HEK293 (cell line): ENCODE data around the gene SLC2A9.

Experiments
- CTCF ChIA-PET: fragments of 350-600 bp; formaldehyde crosslinking; extraction: SDS; loops from one replicate; lab custom pipeline; 2021; ENCODE audit warnings: antibody characterized with exemption; lab: Yijun Ruan, JAX
- POLR2A ChIA-PET: fragments of 300-600 bp; formaldehyde crosslinking; extraction: SDS; loops from one replicate; lab custom pipeline; 2020; ENCODE audit warnings: antibody characterized with exemption, inconsistent platforms; lab: Yijun Ruan, JAX
- H3K27ac ChIP-seq: fragments of 200-500 bp; sonication (Bioruptor generic); 2 replicates; pipeline ENCODE4 v1.5.1; 2014; ENCODE audit warnings: low read depth, low read length, control low read depth, inconsistent platforms; ENCODE audit errors: extremely low read depth
- H3K36me3 ChIP-seq, 2 experiments: fragments of 200-500 bp in 1 of 2; sonication (Bioruptor generic) in 1 of 2; 1 replicate in 1 of 2; 2 replicates in 1 of 2; pipeline ENCODE4 v1.5.1; 2014 to 2017; ENCODE audit warnings: inconsistent platforms in 2 of 2, low read length in 2 of 2; ENCODE audit not compliant: control insufficient read depth in 2 of 2, insufficient read depth in 1 of 2
- H3K4me1 ChIP-seq: fragments of 200-500 bp; sonication (Bioruptor generic); 2 replicates; pipeline ENCODE4 v1.5.1; 2014; ENCODE audit warnings: mild to moderate bottlenecking, low read length, inconsistent platforms; ENCODE audit not compliant: control insufficient read depth, insufficient read depth
- H3K4me3 ChIP-seq: 2 replicates; pipeline ENCODE4 v1.5.1; 2011; ENCODE audit warnings: low read depth, mild to moderate bottlenecking, control low read depth, low read length, moderate library complexity
- H3K9me3 ChIP-seq: fragments of 200-500 bp; sonication (Bioruptor generic); 2 replicates; pipeline ENCODE4 v1.5.1; 2014; ENCODE audit warnings: low read depth, low read length, inconsistent platforms; ENCODE audit not compliant: control insufficient read depth, insufficient read depth
- BCL11A ChIP-seq: fragments of 450-650 bp; formaldehyde crosslinking; IDR thresholded peaks from 2 replicates; pipeline ENCODE4 v1.5.1; 2016; ENCODE audit warnings: low read depth, missing biosample characterization, missing genetic modification characterization
- GLI2 ChIP-seq: fragments of 450-650 bp; formaldehyde crosslinking; IDR thresholded peaks from 2 replicates; pipeline ENCODE4; 2017; ENCODE audit warnings: missing biosample characterization, missing genetic modification characterization, low read depth, borderline replicate concordance
- GLIS2 ChIP-seq: fragments of 450-650 bp; formaldehyde crosslinking; IDR thresholded peaks from 2 replicates; pipeline ENCODE4 v1.5.1; 2016; ENCODE audit warnings: missing biosample characterization, missing genetic modification characterization
- KLF10 ChIP-seq: fragments of 450-650 bp; IDR thresholded peaks from 2 replicates; pipeline ENCODE4 v1.5.1; 2018; ENCODE audit warnings: missing biosample characterization, mild to moderate bottlenecking, missing genetic modification characterization
- KLF7 ChIP-seq: fragments of 450-650 bp; formaldehyde crosslinking; IDR thresholded peaks from 2 replicates; pipeline ENCODE4 v1.5.1; 2016; ENCODE audit warnings: missing biosample characterization, missing genetic modification characterization, borderline replicate concordance
- KLF8 ChIP-seq: fragments of 450-650 bp; formaldehyde crosslinking; IDR thresholded peaks from 2 replicates; pipeline ENCODE4 v1.5.1; 2016; ENCODE audit warnings: missing biosample characterization, missing genetic modification characterization
- MZF1 ChIP-seq: fragments of 450-650 bp; formaldehyde crosslinking; IDR thresholded peaks from 2 replicates; pipeline ENCODE4 v1.5.1; 2017; ENCODE audit warnings: missing biosample characterization, missing genetic modification characterization, borderline replicate concordance
- TCF7L2 ChIP-seq: IDR thresholded peaks from 2 replicates; pipeline ENCODE4 v1.6.1; 2011; ENCODE audit warnings: low read depth, mild to moderate bottlenecking, inconsistent platforms, low read length, moderate library complexity, borderline replicate concordance
- ZBTB11 ChIP-seq: fragments of 450-650 bp; formaldehyde crosslinking; conservative IDR thresholded peaks from 2 replicates; pipeline ENCODE4 v1.5.1; 2016; ENCODE audit warnings: low read depth, missing biosample characterization, missing genetic modification characterization
- ZBTB21 ChIP-seq: fragments of 450-650 bp; formaldehyde crosslinking; IDR thresholded peaks from 2 replicates; pipeline ENCODE4 v1.5.1; 2017; ENCODE audit warnings: missing biosample characterization, missing genetic modification characterization
- ZBTB6 ChIP-seq: fragments of 450-650 bp; formaldehyde crosslinking; IDR thresholded peaks from 2 replicates; pipeline ENCODE4 v1.5.1; 2017; ENCODE audit warnings: missing biosample characterization, missing genetic modification characterization
- ZNF157 ChIP-seq: fragments of 450-650 bp; formaldehyde crosslinking; IDR thresholded peaks from 2 replicates; pipeline ENCODE4 v1.5.1; 2016; ENCODE audit warnings: missing biosample characterization, missing genetic modification characterization
- ZNF169 ChIP-seq: fragments of 450-650 bp; formaldehyde crosslinking; IDR thresholded peaks from 2 replicates; pipeline ENCODE4 v1.5.1; 2016; ENCODE audit warnings: missing biosample characterization, missing genetic modification characterization
- ZNF184 ChIP-seq: fragments of 450-650 bp; IDR thresholded peaks from 2 replicates; pipeline ENCODE4 v1.5.1; 2018; ENCODE audit warnings: missing biosample characterization, mild to moderate bottlenecking, missing genetic modification characterization
- ZNF19 ChIP-seq: fragments of 450-650 bp; formaldehyde crosslinking; IDR thresholded peaks from 2 replicates; pipeline ENCODE4; 2016; ENCODE audit warnings: missing biosample characterization, missing genetic modification characterization, low read depth
- ZNF2 ChIP-seq: fragments of 450-650 bp; formaldehyde crosslinking; IDR thresholded peaks from 2 replicates; pipeline ENCODE4 v1.5.1; 2016; ENCODE audit warnings: missing biosample characterization, missing genetic modification characterization
- ZNF335 ChIP-seq: fragments of 450-650 bp; formaldehyde crosslinking; conservative IDR thresholded peaks from 2 replicates; pipeline ENCODE4 v1.5.1; 2016; ENCODE audit warnings: missing biosample characterization, missing genetic modification characterization
- ZNF48 ChIP-seq: fragments of 450-650 bp; formaldehyde crosslinking; IDR thresholded peaks from 2 replicates; pipeline ENCODE4 v1.5.1; 2016; ENCODE audit warnings: missing biosample characterization, missing genetic modification characterization
- ZNF560 ChIP-seq: fragments of 450-650 bp; formaldehyde crosslinking; IDR thresholded peaks from 2 replicates; pipeline ENCODE4 v1.5.1; 2017; ENCODE audit warnings: missing biosample characterization, missing genetic modification characterization, borderline replicate concordance
- ZNF610 ChIP-seq: fragments of 450-650 bp; formaldehyde crosslinking; IDR thresholded peaks from 2 replicates; pipeline ENCODE4 v1.5.1; 2016; ENCODE audit warnings: missing biosample characterization, missing genetic modification characterization, borderline replicate concordance
- ZNF623 ChIP-seq: fragments of 450-650 bp; formaldehyde crosslinking; IDR thresholded peaks from 2 replicates; pipeline ENCODE4 v1.5.1; 2016; ENCODE audit warnings: missing biosample characterization, missing genetic modification characterization
- ZNF658 ChIP-seq: fragments of 450-650 bp; formaldehyde crosslinking; IDR thresholded peaks from 2 replicates; pipeline ENCODE4; 2016; ENCODE audit warnings: missing biosample characterization, missing genetic modification characterization
- ZNF692 ChIP-seq: fragments of 450-650 bp; formaldehyde crosslinking; IDR thresholded peaks from 2 replicates; pipeline ENCODE4 v1.5.1; 2016; ENCODE audit warnings: missing biosample characterization, missing genetic modification characterization
- ZNF776 ChIP-seq: fragments of 450-650 bp; formaldehyde crosslinking; IDR thresholded peaks from 2 replicates; pipeline ENCODE4 v1.5.0; 2017; ENCODE audit warnings: missing biosample characterization, missing genetic modification characterization, borderline replicate concordance
- ZSCAN5A ChIP-seq: fragments of 450-650 bp; formaldehyde crosslinking; IDR thresholded peaks from 2 replicates; pipeline ENCODE4 v1.5.1; 2016; ENCODE audit warnings: missing biosample characterization, missing genetic modification characterization

SLC2A9 gene

GRCh38 chr4:9953089-9953488 is 68.2 kb downstream of the SLC2A9 start (continued):
- no peak for TF ChIP-seq ZBTB6 (tag by site-specific recombination)
- TF ChIP-seq ZNF2 = no peak
- no peak for TF ChIP-seq ZNF335
- TF ChIP-seq KLF8 (tag by site-specific recombination) = no peak
- TF ChIP-seq ZBTB21 = no peak
- TF ChIP-seq ZBTB11 (tag by site-specific recombination) = no peak
- TF ChIP-seq GLI2 = no peak
- TF ChIP-seq ZSCAN5A (tag by site-specific recombination) = no peak
- TF ChIP-seq, all 188 proteins: peak for 0

- no peaks in the 10 kb centered on the region for H3K9me3 ChIP-seq
- TF ChIP-seq ZNF610 (no peak), TCF7L2 (no peak), ZNF184 (no peak), ZNF776 (tag by site-specific recombination) (no peak), KLF7 (tag by site-specific recombination) (no peak), KLF8 (tag by site-specific recombination) (no peak), BCL11A (tag by site-specific recombination) (no peak), MZF1 (tag by site-specific recombination) (no peak), ZNF623 (tag by site-specific recombination) (no peak)
- CTCF ChIA-PET = interaction anchor here (0.7 kb wide), 1 partner anchor 10 kb away, joined by 3 read pairs; no protein-coding TSS in a partner anchor
These were observed 68.8 kb downstream of the SLC2A9 start for GRCh38 chr4:9952415-9952950.

GRCh38 chr4:9949573-9949972 is 71.7 kb downstream of the SLC2A9 start:
- Histone ChIP-seq H3K36me3 (no peaks in the 10 kb centered on the region), H3K4me3 (no peak overlapping the region), H3K9me3 (no peaks in the 10 kb centered on the region), H3K27ac (no peak overlapping the region), H3K4me1 (no peaks in the 10 kb centered on the region)
- ChIA-PET POLR2A (no interaction called here), CTCF (interaction anchor here (0.6 kb wide), 1 partner anchor 1243 kb away, joined by 3 read pairs; no protein-coding TSS in a partner anchor)
- no peak for TF ChIP-seq ZNF658 (tag by site-specific recombination)
- no peak for TF ChIP-seq ZNF19
- TF ChIP-seq MZF1 (tag by site-specific recombination) = no peak
- no peak for TF ChIP-seq ZNF157 (tag by site-specific recombination)
- no peak for TF ChIP-seq KLF10 (tag by site-specific recombination)
- TF ChIP-seq ZNF48 = no peak
- no peak for TF ChIP-seq ZNF560
- no peak for TF ChIP-seq ZNF169
- no peak for TF ChIP-seq GLIS2 (tag by site-specific recombination)
- no peak for TF ChIP-seq ZNF692 (tag by site-specific recombination)
- TF ChIP-seq GLI2 = no peak

More at GRCh38 chr4:9952415-9952950, 68.8 kb downstream of the SLC2A9 start:
- POLR2A ChIA-PET = no interaction called here
- H3K36me3 ChIP-seq = no peaks in the 10 kb centered on the region
- no peak overlapping the region for H3K27ac ChIP-seq
- H3K4me1 ChIP-seq = no peaks in the 10 kb centered on the region
- H3K4me3 ChIP-seq = no peak overlapping the region
